ENCODE data around the gene RUFY2. TPM values are rescaled to one million over a fixed set of nuclear protein-coding genes. Genes with fewer than 3 reads are reported as not detected.
A peak's percentile ranks its signal among the peaks of the same experiment; 100 is the strongest.

The RUFY2 gene
- total and polyA plus RNA-seq, 10 donors, result 4.5 to 33.1 (median 22.1) TPM

- H3K36me3 ChIP-seq, result peaks cover 0 to 78% (median 0%) of the 10 kb centered on the region in 6 donors
- WGBS, 5 donors, result 96 to 100% (median 96%) methylated on average over 3 of the region's 3 CpGs
- DNase-seq, result no peak
- H3K27me3 ChIP-seq (replicated peaks in 1 of 7), result no peaks in the 10 kb centered on the region
- intact Hi-C loops (cut with DNase I; ENCODE audit: low total_unique reads), result no loop called here
- H3K9me3 ChIP-seq, result no peaks in the 10 kb centered on the region
- H3K4me1 ChIP-seq, result no peaks in the 10 kb centered on the region
- H3K4me3 ChIP-seq, result no peak overlapping the region
- no peak overlapping the region for H3K27ac ChIP-seq
- TF ChIP-seq, protein P1, sequence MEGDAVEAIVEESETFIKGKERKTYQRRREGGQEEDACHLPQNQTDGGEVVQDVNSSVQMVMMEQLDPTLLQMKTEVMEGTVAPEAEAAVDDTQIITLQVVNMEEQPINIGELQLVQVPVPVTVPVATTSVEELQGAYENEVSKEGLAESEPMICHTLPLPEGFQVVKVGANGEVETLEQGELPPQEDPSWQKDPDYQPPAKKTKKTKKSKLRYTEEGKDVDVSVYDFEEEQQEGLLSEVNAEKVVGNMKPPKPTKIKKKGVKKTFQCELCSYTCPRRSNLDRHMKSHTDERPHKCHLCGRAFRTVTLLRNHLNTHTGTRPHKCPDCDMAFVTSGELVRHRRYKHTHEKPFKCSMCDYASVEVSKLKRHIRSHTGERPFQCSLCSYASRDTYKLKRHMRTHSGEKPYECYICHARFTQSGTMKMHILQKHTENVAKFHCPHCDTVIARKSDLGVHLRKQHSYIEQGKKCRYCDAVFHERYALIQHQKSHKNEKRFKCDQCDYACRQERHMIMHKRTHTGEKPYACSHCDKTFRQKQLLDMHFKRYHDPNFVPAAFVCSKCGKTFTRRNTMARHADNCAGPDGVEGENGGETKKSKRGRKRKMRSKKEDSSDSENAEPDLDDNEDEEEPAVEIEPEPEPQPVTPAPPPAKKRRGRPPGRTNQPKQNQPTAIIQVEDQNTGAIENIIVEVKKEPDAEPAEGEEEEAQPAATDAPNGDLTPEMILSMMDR (IDR thresholded peaks at IDR 0.05 in 8 of 11, conservative IDR thresholded peaks at IDR 0.05 in 3 of 11), result no peak
- TF ChIP-seq POLR2A (IDR thresholded peaks at IDR 0.05), result no peak
- TF ChIP-seq POLR2AphosphoS5 (IDR thresholded peaks at IDR 0.05), result no peak
Measured at GRCh38 chr10:68440898-68441297, 33.8 kb upstream of the RUFY2 start.

DNA sequence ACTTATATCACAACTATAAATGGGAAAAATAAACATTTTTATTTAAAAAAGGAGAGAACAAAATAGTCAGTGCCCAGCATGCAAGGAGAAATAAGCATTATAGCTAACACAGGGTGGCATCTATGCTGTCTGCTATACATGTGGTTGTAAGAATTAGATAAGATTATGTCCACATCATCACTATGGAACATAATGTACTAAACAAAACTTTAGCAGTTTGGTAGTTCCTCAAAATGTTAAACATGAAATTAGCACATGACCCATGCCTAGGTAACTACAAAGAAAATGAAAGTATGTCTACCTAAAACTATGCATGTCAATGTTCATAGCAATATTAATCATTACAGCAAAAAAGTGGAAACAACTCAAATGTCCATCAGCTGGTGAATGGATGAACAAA lies 28.7 kb upstream of the RUFY2 start:
- Histone ChIP-seq H3K4me1 (no peaks in the 10 kb centered on the region), H3K27me3 (replicated peaks in 1 of 7) (no peaks in the 10 kb centered on the region), H3K4me3 (no peak overlapping the region), H3K9me3 (no peaks in the 10 kb centered on the region), H3K27ac (peak overlapping the region in 1 of 8 donors; percentile 54), H3K36me3 (peaks cover 0 to 72% (median 0%) of the 10 kb centered on the region in 6 donors)
- intact Hi-C loops (cut with DNase I; ENCODE audit: low total_unique reads), result no loop called here
- TF ChIP-seq POLR2AphosphoS5 (IDR thresholded peaks at IDR 0.05) (no peak), POLR2A (IDR thresholded peaks at IDR 0.05) (no peak)
- TF ChIP-seq, protein P1 (IDR thresholded peaks at IDR 0.05 in 8 of 11, conservative IDR thresholded peaks at IDR 0.05 in 3 of 11), result no peak
- no peak for DNase-seq

DNA sequence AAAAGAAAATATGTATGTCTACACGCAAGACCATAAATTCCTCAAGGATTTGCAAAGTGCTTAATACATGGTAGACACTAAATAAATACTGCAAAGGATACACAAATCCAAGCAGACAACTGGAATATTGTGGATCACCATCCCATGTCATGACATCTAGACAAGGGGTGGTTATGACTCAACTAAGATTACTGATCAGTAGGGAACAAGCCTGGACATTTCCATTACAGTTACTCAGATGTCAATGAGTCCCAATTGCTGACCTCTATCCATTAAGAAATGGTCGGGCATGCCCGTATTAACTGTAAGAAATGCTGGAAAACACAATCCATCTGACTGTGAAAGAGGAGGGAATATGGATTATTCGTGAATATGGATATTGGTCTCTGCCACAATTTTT lies 27.6 kb upstream of the RUFY2 start:
- Histone ChIP-seq H3K9me3 (no peaks in the 10 kb centered on the region), H3K4me1 (no peaks in the 10 kb centered on the region), H3K27ac (no peak overlapping the region), H3K27me3 (replicated peaks in 1 of 7) (no peaks in the 10 kb centered on the region), H3K4me3 (no peak overlapping the region), H3K36me3 (peaks cover 0 to 68% (median 0%) of the 10 kb centered on the region in 6 donors)
- WGBS, 5 donors, result 94 to 99% (median 97%) methylated on average over 4 of the region's 4 CpGs
- TF ChIP-seq POLR2AphosphoS5 (IDR thresholded peaks at IDR 0.05), result no peak
- TF ChIP-seq POLR2A (IDR thresholded peaks at IDR 0.05), result no peak
- TF ChIP-seq, protein P1 (IDR thresholded peaks at IDR 0.05 in 8 of 11, conservative IDR thresholded peaks at IDR 0.05 in 3 of 11), result no peak
- intact Hi-C loops (cut with DNase I; ENCODE audit: low total_unique reads), result no loop called here
- DNase-seq, result no peak

- intact Hi-C loops (cut with DNase I; ENCODE audit: low total_unique reads), result no loop called here
Measured at GRCh38 chr10:68428396-68429104, 21.5 kb upstream of the RUFY2 start.

More at GRCh38 chr10:68428396-68429104, 21.5 kb upstream of the RUFY2 start:
- no peak for TF ChIP-seq POLR2A (IDR thresholded peaks at IDR 0.05)
- TF ChIP-seq, protein P1 (IDR thresholded peaks at IDR 0.05 in 8 of 11, conservative IDR thresholded peaks at IDR 0.05 in 3 of 11), result no peak
- no peak for TF ChIP-seq POLR2AphosphoS5 (IDR thresholded peaks at IDR 0.05)
- H3K36me3 ChIP-seq, result peaks cover 0 to 62% (median 0%) of the 10 kb centered on the region in 6 donors
- no peaks in the 10 kb centered on the region for H3K4me1 ChIP-seq
- DNase-seq, result no peak
- 94 to 97% (median 95%) methylated on average over 5 of the region's 5 CpGs for WGBS, 5 donors
- H3K27ac ChIP-seq, result no peak overlapping the region
- no peaks in the 10 kb centered on the region for H3K27me3 ChIP-seq (replicated peaks in 1 of 7)
- no peak overlapping the region for H3K4me3 ChIP-seq
- no peaks in the 10 kb centered on the region for H3K9me3 ChIP-seq

Measured in spleen (tissue), 11 donors.